K562 (cell line): ENCODE measurements around the gene KRTCAP2. TPM values are rescaled to one million over a fixed set of nuclear protein-coding genes. Genes with fewer than 3 reads are reported as not detected.

Experiments used
- BRF2 ChIP-seq: IDR thresholded peaks from 3 replicates; pipeline ENCODE4 v1.6.1; 2011; ENCODE audit warnings: borderline replicate concordance, mild to moderate bottlenecking; ENCODE audit not compliant: insufficient read length, insufficient read depth
- CHCHD3 ChIP-seq: fragments of 250-450 bp; sonication (Bioruptor Pico); IDR thresholded peaks from 2 replicates; pipeline ENCODE4 v2.1.2; 2022; ENCODE audit warnings: mild to moderate bottlenecking
- ELF1 ChIP-seq: fragments of 200-800 bp; sonication (Bioruptor generic); IDR thresholded peaks from 2 replicates; pipeline ENCODE4 v1.6.1; 2016; ENCODE audit warnings: missing genetic modification characterization, missing compliant biosample characterization
- FOXP1 ChIP-seq: sonication (generic); formaldehyde crosslinking; IDR thresholded peaks from 2 replicates; pipeline ENCODE4 v1.8.0; 2022; ENCODE audit warnings: mild to moderate bottlenecking, missing genetic modification reagents
- GABPB1 ChIP-seq: sonication (generic); formaldehyde crosslinking; IDR thresholded peaks from 2 replicates; pipeline ENCODE4 v1.8.0; 2022; ENCODE audit warnings: mild to moderate bottlenecking, missing genetic modification reagents
- HNRNPK ChIP-seq: fragments of 200-400 bp; formaldehyde crosslinking; IDR thresholded peaks from one replicate; pipeline ENCODE4 v1.6.1; 2018; ENCODE audit warnings: mild to moderate bottlenecking, low read depth, low read length; ENCODE audit not compliant: poor library complexity, severe bottlenecking
- MYNN ChIP-seq, 2 experiments: sonication (generic); formaldehyde crosslinking in 1 of 2; IDR thresholded peaks; 2 replicates each; pipeline versions ENCODE4 v1.5.0 to v1.6.1; 2016 to 2020; ENCODE audit warnings: antibody characterized with exemption in 1 of 2, missing genetic modification reagents in 1 of 2
- PTRF ChIP-seq: fragments of 450-650 bp; IDR thresholded peaks from 2 replicates; pipeline ENCODE4 v1.6.1; 2016; ENCODE audit warnings: mild to moderate bottlenecking, missing genetic modification characterization, missing compliant biosample characterization
- RAD21 ChIP-seq, 2 experiments: fragments of 250-450 bp in 1 of 2; fragments of 450-650 bp in 1 of 2; sonication (Bioruptor Pico) in 1 of 2; formaldehyde crosslinking in 1 of 2; IDR thresholded peaks in 1 of 2; conservative IDR thresholded peaks in 1 of 2; 2 replicates each; pipeline versions ENCODE4 v1.4.0 to v1.8.0; 2020 to 2022; ENCODE audit warnings: mild to moderate bottlenecking in 2 of 2, moderate library complexity in 1 of 2
- RBBP5 ChIP-seq: fragments of 200-600 bp; sonication (generic); IDR thresholded peaks from 2 replicates; pipeline ENCODE4 v1.6.1; 2012; ENCODE audit warnings: borderline replicate concordance, mild to moderate bottlenecking, low read length, control low read depth, inconsistent platforms; ENCODE audit not compliant: insufficient read depth, poor library complexity, severe bottlenecking
- RBM15 ChIP-seq: fragments of 200-400 bp; formaldehyde crosslinking; IDR thresholded peaks from 2 replicates; pipeline ENCODE4 v1.6.1; 2018; ENCODE audit warnings: mild to moderate bottlenecking, low read length, moderate library complexity; ENCODE audit not compliant: insufficient read depth
- SETDB1 ChIP-seq: IDR thresholded peaks from one replicate; pipeline ENCODE4 v1.6.1; 2012; ENCODE audit warnings: low read length, control low read depth, inconsistent platforms
- SLC30A9 ChIP-seq: fragments of 250-450 bp; sonication (Bioruptor Pico); IDR thresholded peaks from 2 replicates; pipeline ENCODE4 v1.8.0; 2022; ENCODE audit warnings: mild to moderate bottlenecking, moderate library complexity
- SMC3 ChIP-seq: conservative IDR thresholded peaks from 2 replicates; pipeline ENCODE4 v1.6.1; 2011; ENCODE audit warnings: low read depth, low read length, improper control_type of control experiment; ENCODE audit not compliant: insufficient read depth
- TAF15 ChIP-seq: fragments of 200-400 bp; formaldehyde crosslinking; IDR thresholded peaks from 2 replicates; pipeline ENCODE4 v1.6.1; 2017; ENCODE audit warnings: mild to moderate bottlenecking, low read depth, low read length, moderate library complexity
- TCF15 ChIP-seq: fragments of 250-450 bp; sonication (Bioruptor Pico); IDR thresholded peaks from 2 replicates; pipeline ENCODE4 v1.8.0; 2022; ENCODE audit warnings: moderate library complexity, mild to moderate bottlenecking, inconsistent platforms
- TRIM24 ChIP-seq, 2 experiments: fragments of 450-650 bp; IDR thresholded peaks; 2 replicates each; pipeline ENCODE4 v1.6.1; 2016
- ZBTB2 ChIP-seq: fragments of 450-650 bp; IDR thresholded peaks from 2 replicates; pipeline ENCODE4 v1.6.1; 2016; ENCODE audit warnings: antibody characterized with exemption
- ZNF57 ChIP-seq: fragments of 450-650 bp; formaldehyde crosslinking; IDR thresholded peaks from 2 replicates; pipeline ENCODE4 v1.4.0; 2020; ENCODE audit warnings: mild to moderate bottlenecking, moderate library complexity
- ZNF592 ChIP-seq: fragments of 450-650 bp; IDR thresholded peaks from 2 replicates; pipeline ENCODE4 v1.6.1; 2017; ENCODE audit warnings: antibody characterized with exemption, mild to moderate bottlenecking
- ZNF785 ChIP-seq: fragments of 250-450 bp; sonication (Bioruptor Pico); IDR thresholded peaks from 2 replicates; pipeline ENCODE4 v1.4.0; 2020; ENCODE audit warnings: mild to moderate bottlenecking
- polyA plus RNA-seq, 8 experiments: library from polyadenylated mRNA; depleted of rRNA in 4 of 8; stranded (reverse) in 5 of 8; unstranded in 3 of 8; fragments of >200 nt; fragmentation: Nextera tagmentation in 2 of 8; fragmentation: Illumina TruSeq in 1 of 8; extraction: Ambion mirVana in 2 of 8; extraction: Trizol in 1 of 8; gene quantifications; 2 replicates each; pipeline versions ENCODE4 v1.2.1 to v1.2.3, GENCODE V29; 2011 to 2014; ENCODE audit warnings: inconsistent platforms in 1 of 8, missing spikeins in 1 of 8
- total RNA-seq, 7 experiments: library from RNA; depleted of rRNA in 6 of 7; stranded (reverse); fragments of >200 nt in 6 of 7; fragmentation: Illumina TruSeq in 2 of 7; extraction: Trizol in 2 of 7; gene quantifications; 2 replicates each; pipeline versions ENCODE4 v1.2.1 to v1.2.3, GENCODE V29; 2011 to 2021; ENCODE audit warnings: low replicate concordance in 1 of 7

The KRTCAP2 gene
- total and polyA plus RNA-seq, 9 of the 15 experiments (the other 6 are each of a cell fraction or from before 2014, with no cell fraction given) = 126 to 436 (median 244) TPM

DNA sequence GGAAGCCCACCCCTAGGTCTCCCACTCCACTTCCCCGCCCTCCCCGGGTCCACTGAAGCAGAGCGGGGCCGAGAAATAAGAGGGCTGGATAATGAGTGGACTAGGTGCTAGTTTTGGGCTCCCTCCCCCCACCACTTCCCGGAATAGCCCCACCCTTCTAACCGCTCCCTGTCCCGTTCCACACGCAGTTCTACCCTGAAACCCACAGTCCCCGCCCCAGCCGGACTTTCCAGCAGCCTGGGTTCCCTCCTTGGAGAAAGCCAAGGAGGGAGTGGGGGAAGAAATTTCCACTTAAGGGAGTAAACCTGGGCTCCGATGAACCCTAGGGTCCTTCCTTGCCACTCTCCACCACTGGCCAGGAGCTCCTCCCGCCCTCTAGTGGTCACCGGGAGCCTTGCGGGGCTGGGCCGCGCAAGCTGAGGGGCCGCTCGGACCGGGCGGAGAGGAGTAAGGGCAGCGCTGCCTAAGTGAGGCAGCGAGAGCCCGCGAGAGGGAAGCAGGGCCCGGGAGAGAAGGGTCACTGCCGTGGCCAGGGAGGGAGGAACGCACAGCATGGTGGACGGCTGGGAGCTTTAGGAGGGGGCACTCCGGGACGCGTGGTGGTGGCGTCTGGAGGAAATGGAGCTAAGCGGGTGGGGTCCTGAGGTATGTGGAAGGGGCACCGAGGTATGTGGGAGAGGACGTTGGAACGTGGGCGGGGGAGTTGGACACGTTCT is 20.3 kb upstream of the KRTCAP2 start (continued):
- TF ChIP-seq HNRNPK = no peak
- peak; percentile 47; the same call in 1 of the 2 replicates for TF ChIP-seq ELF1 (tag)
- peak; percentile 80 for TF ChIP-seq MYNN (IDR thresholded peaks at IDR 0.05)
- no peak for TF ChIP-seq MYNN (CRISPR knock-in tag; IDR thresholded peaks at IDR 0.05)
- peak; percentile 71; the same call in 1 of the 2 replicates for TF ChIP-seq ZBTB2
- 0 out of 2 replicates have a peak, but pooled peaks have one; percentile 42 for TF ChIP-seq FOXP1 (CRISPR knock-in tag)
- TF ChIP-seq TRIM24 (IDR thresholded peaks at IDR 0.05) = peak in 1 of 2 experiments; percentile 40; a peak in 2 of 4 replicates
- TF ChIP-seq SLC30A9 (CRISPR knock-in tag) = no peak
- peak; percentile 77 for TF ChIP-seq ZNF592
- no peak for TF ChIP-seq ZNF57
- TF ChIP-seq TAF15 = no peak
- TF ChIP-seq BRF2 = no peak
- TF ChIP-seq CHCHD3 (CRISPR knock-in tag) = no peak
- peak; percentile 69; the same call in 1 of the 2 replicates for TF ChIP-seq GABPB1
- TF ChIP-seq RBM15 = no peak
- TF ChIP-seq RBBP5 = no peak
- TF ChIP-seq PTRF = no peak
- TF ChIP-seq SETDB1 = no peak
- peak; percentile 56 to 72; a peak in 3 of 4 replicates for TF ChIP-seq RAD21 (CRISPR knock-in tag; conservative IDR thresholded peaks at IDR 0.05 in 1 of 2, IDR thresholded peaks at IDR 0.05 in 1 of 2)
- no peak for TF ChIP-seq TCF15
- no peak for TF ChIP-seq ZNF785 (CRISPR knock-in tag)
- TF ChIP-seq SMC3 = peak; percentile 46
